Esophagus muscularis mucosa (tissue), 3 donors: ENCODE measurements around the gene CD163.

Source experiments
- CTCF ChIP-seq, 3 experiments: fragments of 200-600 bp in 2 of 3; fragments of 450-650 bp in 1 of 3; sonication (generic) in 2 of 3; IDR thresholded peaks; one replicate each; pipeline ENCODE4 v1.5.1; 2017 to 2019; ENCODE audit warnings: antibody characterized with exemption in 3 of 3, mild to moderate bottlenecking in 2 of 3, moderate library complexity in 1 of 3
- POLR2AphosphoS5 ChIP-seq, 2 donors: sonication (generic); formaldehyde crosslinking; IDR thresholded peaks; one replicate each; pipeline ENCODE4 v1.6.1; 2017; ENCODE audit warnings: antibody characterized with exemption in 2 of 2

GRCh38 chr12:7431993-7432685 lies 71.4 kb downstream of the CD163 start:
- TF ChIP-seq CTCF (IDR thresholded peaks at IDR 0.05) (no peak), POLR2AphosphoS5 (IDR thresholded peaks at IDR 0.05) (no peak)
